ENCODE measurements around the gene FAM222A. TPM values are rescaled to one million over a fixed set of nuclear protein-coding genes. Genes with fewer than 3 reads are reported as not detected.

FAM222A gene
- polyA plus RNA-seq, 5 donors, result 1.6 to 2.8 (median 1.8) TPM

DNA sequence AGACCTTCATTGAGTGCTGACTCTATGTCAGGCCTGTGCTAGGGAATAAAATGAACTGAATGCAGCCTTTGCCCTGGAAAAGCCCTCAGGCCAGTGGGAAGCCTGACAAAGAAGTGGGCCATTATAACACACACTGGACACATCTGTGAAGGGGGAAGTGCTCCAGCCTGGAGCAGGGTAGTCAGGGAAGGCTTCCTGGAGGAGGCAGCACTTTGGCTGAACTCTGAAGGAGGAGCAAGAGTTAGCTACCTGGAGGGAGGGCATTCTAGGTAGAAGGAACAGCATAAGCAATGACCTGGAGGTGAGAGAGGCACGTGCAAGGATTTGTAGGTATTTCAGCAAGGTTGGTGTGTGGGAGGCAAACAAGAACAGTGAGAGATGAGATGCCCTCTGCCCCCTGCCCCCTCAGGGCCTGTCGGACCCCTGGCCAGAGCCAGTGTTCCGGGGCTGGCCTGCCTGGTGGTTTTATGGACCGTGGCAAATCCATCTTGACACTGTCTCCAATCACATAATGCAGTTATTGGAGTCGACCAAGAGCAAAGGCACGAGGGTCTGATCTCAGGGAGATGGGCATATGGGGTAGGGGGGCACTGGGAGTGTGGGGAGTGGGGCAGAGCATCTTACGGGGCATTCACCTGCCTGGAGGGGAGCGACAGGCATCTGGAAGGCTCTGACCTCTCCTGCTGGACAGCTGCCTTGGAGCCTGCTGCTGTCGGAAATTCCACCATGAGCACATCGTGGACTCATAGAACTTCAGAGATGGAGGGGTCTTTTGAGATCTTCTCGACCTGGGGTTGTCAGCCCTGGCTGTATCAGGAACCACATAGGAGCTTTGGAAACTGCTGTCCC, 2.7 kb upstream of the FAM222A start:
- no peak for DNase-seq

DNA sequence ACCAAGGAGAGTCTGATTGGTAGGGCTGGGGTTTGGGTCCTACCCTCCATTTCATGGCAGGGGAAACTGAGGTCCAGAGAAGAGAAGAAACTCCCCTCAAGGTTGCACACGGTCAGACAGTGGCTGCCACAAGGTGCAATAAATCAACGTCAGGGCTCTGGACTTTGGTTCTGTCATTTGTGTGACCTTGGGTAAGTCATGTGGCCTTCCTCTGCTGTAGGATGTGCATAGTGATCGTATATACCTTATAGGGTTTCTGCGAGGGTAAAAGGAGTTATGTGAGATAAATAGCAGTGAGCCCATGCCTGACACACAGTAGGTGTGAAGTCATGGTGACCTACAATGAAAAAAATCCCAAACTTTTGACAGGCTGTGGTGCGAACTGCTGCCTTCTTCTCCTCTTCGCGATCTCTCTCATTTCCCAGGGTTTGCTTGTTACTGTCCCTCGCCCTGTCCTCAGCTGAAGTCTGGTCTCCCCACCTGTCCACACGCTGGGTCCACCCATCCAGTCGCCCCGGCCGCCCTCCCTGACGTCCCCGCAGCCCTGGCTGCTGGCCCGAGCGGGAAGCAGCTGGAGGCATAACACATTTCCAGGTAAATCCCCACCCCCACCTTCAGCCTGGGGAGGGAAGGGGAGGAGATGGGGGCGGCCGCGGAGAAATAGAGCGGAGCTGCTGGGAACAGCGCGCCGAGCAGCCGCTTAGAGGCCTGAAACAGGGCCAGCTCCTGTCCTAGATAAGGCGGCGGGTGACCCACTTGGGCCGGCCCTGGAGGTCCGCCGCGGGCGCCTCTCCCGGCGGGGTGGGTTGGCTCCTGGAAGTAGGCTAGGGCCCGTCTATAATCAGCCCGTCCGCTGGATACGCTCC, 1.8 kb upstream of the FAM222A start:
- no peak for DNase-seq

DNA sequence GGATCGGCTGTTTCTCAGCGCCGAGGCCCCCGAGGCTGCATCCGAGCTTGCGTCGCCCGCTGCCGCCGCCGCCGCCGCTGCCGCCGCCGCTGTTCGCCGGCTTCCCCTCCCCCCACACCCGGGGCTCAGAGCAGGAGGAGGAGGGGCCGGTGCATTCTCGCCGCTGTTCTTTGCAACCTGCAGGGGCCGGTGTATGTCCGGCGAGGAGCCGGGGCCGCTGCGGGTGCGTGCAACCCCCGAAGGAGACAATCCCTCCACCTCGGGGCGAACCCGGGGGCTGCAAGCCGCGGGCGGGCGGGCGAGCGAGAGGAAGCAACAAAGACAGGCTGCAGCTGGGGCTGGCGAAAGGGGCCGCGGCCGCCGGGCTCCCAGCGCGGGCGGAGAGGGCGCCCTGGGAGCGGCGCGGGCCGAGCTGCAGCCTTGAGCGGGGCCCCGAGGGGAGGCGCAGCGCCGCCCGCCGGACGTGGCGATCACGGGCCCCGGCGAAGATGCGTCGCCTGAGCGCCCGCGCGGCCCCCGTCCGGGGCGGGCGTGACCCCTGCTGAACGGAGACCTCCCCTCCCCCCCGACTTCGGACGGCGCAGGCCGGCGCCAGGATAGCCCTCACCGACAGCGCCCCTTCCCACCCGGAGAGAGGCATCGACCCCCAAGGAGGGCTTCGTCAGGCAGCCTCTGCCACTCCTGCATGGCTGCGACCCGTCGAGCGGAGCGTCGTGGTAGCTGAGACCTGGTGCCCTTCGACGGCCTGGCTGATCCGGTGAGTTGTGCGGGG, 702 bp downstream of the FAM222A start:
- DNase-seq, result peak in 1 of 2 donors; percentile 63

DNA sequence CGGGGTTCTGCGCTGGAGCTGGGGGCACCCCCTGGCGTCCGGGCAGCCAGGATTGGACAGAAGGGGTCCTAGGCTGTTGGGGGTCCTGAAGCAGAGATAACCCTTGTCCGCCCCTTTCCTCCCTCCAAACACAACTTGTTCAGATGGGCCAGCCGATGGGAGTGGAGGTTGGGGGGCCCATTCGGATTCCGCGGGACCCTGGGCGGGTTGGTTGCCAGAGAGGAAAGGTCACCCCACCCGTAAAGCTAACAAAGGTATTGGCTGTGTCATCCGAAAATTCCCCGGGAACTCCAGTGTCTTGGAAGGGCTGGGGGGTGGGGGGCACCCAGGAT, 1.3 kb downstream of the FAM222A start:
- no peak for DNase-seq

DNA sequence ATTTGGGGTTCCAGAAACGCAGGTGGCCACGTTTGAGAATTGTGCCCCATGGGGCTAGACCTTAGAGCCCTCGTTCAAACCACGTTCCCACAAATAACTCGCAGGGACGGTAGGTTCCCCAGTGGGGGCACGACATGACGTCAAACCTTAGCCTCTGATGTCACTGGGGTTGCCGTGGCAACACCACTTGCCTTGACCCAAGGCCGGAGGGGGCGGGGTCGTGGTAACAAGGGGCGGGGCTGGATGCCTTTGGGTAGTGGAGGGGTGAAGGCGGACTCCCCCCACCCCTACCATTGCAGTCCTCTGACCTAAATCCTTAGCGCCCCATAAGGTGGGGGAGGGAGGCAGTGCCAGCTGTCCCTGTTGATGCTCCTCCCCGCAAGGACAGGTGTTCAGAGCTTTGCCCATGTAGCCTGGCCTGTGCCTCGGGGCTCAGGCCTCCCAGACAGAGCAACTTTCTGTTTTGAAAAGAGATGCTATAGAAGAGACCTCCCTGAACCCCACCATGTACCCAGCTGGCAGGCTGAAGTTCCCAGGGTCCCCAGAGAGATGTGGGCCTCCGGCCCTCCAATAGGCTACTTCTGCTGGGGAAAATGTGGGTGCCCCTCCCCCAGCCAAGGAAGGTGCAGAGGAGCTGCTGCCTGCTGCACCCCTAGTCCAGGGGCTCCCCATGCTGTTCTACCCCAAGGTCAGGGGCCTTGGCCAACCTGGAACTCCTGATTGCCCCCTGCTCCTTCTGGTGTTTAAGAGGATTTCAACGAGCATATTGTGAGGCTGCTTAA, 1.9 kb downstream of the FAM222A start:
- DNase-seq, result no peak

DNA sequence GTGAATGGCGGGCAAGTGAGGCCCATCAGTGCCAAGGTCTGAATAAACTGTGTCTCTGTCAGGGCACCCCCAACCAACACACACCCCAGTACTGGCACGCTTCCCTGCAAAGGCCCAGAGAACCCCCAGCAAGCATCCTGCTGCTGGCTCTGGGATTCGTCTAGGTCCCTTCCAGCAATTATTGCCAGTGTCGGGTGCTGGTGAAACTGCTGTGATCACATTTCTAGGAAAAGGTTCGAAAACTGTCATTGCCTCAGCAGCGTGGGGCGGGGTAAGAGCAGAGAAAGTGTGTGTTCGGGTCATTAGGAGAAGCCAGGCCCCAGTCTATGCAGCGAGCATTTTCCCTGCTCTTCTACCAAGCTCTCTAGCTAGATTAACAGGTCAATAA, 2.5 kb downstream of the FAM222A start:
- no peak for DNase-seq

DNA sequence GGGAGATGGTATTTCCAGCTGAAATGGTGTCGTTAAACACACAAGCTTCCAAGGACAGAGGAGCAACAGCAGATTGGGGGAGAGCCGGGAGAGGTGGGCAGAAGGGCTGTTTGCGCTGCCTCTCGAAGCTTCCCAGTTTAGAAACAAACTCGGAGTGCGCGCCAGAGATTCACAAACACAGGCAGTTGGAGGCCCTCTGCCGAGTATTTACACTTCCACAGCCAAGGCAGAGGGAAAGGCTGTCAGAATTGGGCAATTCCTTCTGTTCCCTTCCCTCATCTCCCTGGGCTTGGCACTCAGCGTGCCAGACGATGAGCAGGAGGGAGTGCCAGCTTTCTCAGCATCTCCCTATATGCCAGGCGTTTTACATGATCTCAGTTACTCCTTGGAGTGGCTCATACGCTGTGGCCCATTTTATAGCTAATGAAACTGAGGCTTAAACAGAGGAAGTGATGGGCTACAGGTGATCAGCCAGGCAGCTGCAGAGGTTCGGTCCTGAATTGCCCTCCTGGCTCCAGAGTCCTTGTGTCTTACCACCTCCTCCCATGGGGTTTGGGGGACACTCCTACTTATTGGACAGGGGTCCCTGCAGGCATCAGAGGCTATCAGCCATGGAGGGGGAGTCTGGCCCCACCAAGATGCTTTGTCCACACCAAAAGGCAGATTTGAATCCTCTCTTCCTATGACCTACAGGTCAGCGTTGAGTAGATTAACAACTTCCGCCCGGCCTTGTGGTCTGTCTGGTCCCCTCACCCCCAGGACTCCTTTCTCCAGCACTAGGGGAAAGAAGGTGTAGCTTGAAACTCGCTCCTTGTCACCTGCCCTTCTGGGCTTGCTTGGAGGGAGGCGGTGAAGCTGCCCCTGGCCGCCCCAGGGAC, 3.1 kb downstream of the FAM222A start:
- peak; percentile 67 to 77 for DNase-seq

DNA sequence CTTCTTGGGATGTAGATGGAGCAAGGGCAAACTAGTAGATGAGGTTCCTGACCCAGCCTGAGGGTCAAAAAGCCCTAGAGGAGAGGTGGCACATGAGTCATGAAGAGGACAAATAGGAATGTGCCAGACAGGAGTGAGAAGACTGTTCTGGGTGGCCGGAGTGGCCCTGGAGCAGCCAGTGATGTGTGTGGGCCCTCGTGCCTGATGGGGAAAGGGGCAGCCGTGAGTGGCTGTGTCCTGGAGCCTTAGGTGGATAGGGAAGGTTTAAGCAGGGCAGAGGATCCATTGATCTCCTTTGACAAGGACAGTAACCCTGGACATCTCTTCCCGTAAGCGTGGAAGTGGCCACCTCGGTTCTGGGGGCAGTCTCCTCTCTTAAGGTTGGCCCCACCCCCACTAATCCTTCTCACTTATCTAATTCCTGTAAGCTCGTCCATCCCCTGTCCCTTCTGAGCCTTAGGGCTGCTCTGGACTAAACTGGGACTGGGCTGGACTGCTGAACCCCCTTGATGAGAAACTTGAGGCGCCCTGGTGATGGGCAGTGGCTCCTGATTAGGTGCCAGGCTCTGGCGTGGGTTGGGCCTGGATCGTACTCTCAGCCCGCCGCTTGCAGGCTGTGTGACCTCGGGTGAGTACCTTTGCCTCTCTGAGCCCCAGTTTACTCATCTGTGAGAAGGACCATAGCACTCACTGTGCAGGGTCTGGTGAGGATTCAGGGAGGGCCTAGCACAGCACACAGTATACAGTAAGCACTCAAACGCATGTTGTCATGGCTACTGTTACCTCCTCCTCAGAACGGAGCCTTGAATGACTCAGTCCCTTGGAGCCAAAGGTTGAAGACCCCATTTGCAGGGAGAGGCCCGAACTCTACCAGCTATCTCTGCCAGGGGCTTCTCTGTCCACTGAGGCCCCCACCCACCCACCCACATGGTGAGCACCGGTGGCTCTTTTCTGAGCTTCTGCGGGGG, 4.0 kb downstream of the FAM222A start:
- no peak for DNase-seq

DNA sequence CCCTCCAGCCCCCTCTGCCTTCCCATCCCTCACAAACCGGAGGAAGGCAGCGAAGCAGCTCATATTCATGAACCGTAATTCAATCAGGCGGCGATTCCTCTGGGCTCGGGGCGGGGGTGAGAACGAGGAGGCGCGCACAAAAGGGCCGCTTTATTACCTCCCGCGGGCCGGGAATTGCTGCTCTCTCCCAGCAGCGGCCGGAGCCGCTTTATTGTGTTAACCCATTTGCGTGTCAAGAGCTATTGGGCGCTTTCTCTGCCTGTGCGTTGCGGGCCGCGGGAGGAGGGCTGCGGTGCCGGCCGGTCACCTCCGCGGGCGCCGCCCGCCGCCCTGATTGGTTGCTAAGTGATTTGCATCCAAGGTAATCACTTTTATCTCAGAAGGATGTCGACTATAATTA, 4.8 kb downstream of the FAM222A start:
- DNase-seq, result no peak

DNA sequence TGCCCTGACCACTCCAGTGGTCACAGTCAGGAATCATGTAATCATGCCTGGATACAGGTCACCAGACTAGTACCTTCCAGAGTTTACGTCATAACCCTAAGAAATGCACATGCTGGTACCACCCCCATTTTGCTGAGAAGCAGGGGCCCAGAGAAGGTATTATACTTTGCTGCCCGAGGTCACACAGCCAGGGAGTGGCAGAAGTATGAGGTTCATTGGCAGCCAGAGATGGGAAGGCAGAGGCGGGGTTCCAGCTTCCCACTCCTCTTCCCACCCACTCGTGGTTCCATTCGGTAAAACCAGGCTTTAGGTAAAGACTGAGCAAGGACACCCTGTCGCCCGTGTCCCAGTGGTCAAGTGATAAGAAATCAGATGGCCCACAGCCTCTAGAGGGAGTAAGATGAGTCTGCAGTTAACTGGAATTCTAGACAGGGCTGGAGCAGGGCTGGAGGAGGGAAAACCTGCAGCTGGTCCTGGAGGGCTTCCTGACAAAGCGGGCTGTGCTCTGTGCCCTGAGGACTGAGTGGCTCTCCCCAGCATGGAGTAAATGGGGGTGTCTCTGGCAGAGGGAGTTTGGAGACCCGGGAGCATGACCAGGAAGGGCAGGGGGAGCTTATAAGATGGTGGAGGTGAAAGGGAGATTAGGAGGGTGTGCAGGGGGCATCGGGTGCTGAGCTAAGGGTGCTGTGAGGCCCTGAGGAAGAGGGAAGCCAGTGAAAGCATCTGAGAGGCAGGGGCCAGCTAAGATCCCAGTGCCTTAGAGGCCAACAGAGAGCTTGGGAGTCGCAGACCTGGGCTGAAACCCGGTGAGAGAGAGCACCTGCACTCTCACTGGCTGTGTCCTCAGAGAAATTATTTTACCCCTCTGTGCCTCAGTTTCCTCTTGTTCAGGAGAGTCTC, 5.7 kb downstream of the FAM222A start:
- no peak for DNase-seq

DNA sequence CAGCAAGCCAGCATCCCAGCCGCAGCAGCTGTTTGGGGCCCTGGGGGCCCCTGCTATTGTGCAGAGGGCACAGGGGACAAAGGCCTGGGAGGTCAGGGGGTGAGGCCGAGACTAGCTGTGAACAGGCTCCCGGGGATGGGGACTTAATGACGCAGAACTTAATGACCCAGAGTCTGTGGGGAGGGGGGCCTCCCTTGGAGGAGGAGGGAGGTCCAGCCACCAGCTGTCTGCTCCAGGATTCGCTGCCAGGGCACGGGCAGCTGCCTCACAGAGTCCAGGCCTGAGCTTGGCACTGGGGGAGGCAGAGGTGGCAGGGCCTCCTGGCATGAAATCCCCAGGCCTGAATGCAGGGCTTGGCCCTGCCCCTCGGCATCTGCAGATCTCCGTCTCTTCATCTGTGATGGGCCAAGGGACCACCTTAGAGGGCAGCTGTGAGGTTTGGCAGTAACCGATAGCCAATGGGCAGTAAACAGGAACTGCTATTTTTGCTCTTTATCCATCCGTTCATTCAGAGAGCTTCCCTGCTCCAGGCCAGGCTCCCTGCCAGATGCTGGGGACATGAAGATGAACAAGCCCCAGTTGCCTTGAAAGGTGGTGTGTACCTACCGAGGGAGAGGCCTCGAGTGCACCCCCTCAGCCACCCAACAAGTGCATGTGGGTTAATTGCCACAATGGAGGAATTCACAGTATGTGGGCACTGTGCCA, 6.7 kb downstream of the FAM222A start:
- no peak for DNase-seq

DNA sequence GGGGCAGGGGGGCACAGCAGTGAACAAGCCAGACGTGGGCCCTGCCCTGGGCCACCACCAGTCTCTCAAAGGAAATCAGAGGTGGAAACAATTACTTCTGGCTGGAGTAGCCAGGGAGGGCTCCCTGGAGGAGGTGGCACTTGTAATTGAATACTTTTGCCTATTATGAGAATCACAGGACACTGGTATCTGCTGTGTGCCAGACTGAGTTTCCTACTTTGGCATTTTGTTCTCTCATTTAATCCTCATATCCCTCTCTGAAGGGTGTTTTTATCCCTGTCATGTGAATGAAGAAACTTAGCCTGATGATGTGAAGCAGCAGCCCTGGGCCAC, 7.2 kb downstream of the FAM222A start:
- no peak for DNase-seq

DNA sequence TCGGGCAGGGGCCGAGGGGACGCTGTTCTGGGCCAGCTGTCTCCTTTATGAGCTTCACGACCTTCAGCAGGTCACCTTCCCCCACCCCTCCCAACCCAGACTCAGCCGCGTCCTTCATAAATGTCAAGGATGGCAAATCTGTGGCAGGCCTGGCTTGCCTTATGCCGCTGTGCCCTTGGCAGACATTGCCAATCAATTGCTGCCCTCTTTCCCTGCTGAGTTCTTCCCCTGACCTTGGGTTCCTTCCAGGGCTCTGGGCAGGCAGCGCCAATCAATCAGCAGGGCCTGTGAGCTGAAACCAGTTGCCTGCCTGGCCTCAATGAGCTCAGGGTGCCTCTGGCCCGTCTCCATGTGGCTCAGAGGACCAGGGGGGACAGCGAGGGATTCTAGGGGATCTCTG, 7.7 kb downstream of the FAM222A start:
- no peak for DNase-seq

DNA sequence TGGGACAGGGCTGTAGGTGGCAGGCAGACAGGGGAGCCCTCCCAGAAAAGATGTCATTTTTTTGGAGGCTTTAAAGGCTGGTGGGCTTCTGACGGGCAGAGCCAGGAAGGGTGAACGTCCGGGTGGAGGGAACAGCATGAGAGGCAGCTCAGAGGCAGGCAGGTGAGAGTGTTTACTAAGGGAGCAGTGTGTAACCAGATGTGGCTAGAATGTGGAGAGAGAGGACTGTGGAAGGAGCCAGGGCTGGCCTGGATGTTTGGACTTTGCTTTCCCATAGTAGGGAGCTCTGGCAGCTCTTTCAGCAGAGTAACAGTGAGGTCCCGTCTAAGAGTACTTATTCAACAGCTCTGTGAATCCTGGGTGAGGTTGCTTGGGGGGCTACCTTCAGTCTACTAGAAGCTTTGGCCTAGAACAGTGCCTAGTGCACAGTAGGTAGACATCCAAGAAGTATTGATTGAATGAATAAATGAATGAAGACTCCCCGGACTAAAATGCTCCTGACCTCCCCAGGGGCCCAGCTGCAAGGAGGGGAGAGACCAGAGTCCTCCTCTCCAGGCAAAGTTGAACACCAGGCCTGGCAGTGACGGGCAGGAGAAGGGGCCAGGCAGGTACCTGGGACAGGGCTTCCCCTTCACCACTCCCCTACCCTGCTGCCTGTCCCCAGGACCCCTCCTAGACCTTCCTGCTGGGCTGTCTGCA, 8.5 kb downstream of the FAM222A start:
- DNase-seq, result no peak

DNA sequence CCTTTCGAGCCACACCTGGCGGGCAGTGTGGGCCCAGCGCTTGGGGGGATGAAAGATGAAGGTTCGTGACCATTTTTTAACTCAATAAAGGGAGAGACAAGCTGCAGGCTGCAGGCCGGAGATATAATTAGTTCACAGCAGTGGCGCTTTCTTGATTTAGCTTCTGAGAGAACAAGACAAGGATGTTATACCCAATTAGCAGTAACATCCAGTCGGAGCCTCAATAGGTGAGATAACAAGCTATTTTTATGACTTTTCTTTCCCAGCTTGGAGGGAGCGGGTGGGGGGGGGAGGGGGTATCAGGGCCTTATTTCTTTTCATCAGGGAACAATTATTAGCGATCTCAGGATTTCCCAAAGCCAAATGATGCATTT, 9.1 kb downstream of the FAM222A start:
- DNase-seq, result no peak

DNA sequence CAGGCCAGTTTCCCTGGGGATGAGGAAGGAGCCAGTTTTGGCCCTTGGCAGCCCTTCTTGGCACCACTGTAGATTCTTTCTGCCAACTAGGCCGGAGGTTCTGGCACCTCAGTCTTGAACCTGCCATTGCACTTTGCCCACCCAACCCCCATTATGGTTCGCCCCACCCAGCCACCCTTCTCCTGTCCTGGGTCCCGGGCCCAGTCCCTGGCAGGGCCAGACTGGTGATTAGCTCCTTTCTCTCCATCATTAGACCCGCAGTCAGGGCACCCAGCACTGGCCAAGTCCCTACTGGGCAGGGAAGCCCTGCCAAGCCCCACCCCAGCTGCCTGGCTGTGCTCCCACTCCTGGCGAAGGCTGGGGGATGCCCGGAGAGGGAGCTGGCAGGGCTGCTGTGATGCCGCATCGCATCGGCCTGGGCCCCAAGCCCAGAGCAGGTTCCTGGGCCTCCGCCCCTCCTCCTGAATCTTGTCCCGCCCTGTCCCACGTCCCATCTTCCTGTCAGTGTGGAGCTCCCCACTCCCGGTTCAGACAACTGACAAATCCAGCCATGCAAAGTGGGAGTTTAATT, 9.8 kb downstream of the FAM222A start:
- DNase-seq, result no peak
